Frontal cortex (tissue), 4 donors: ENCODE results near the gene C1orf146. TPM values are rescaled to one million over a fixed set of nuclear protein-coding genes. Genes with fewer than 3 reads are reported as not detected.
A peak's percentile ranks its signal among the peaks of the same experiment; 100 is the strongest.
"Not testable (repeated sequence)": the region's sequence is repeated elsewhere in the genome, so short reads cannot be mapped to it uniquely, and the experiment has no call there.

ENCODE experiments used
- DNase-seq, 2 donors: peaks; one replicate each; pipeline ENCODE4 v3.0.0; 2012; ENCODE audit warnings: low spot score in 2 of 2
- FAIRE-seq: peaks from 2 replicates; lab custom pipeline; 2012; peaks lifted over from hg19 to GRCh38; lab: Jason Lieb, UNC
- total RNA-seq: library from RNA; depleted of rRNA; stranded (reverse); fragments of >200 nt; gene quantifications from one replicate; pipeline ENCODE4 v1.2.3, GENCODE V29; 2014
- donor health status: control.
- donor health status: control.
- donor health status: control.

Gene C1orf146
- total RNA-seq, 1 donor from 2014 or later, result not detected

DNA sequence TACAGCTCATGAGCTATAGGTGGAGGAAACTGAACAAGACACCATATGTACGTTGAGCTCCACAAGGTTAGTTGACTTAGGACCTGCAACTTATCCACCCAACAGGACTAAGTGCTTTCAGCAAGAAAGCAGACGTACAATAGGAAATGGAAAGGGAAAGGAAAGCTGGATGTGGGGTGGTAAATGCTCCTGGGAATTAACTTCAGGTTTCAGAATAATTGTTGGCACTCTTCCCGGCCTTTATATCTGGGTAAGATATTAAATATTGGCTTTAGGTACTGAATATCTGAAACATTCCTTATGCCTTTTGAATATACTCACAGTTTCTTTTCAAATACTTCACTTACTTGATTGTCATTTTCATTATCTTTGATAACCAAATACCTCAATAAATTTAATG is 44.8 kb downstream of the C1orf146 start:
- DNase-seq (no peak), FAIRE-seq (no peak)

DNA sequence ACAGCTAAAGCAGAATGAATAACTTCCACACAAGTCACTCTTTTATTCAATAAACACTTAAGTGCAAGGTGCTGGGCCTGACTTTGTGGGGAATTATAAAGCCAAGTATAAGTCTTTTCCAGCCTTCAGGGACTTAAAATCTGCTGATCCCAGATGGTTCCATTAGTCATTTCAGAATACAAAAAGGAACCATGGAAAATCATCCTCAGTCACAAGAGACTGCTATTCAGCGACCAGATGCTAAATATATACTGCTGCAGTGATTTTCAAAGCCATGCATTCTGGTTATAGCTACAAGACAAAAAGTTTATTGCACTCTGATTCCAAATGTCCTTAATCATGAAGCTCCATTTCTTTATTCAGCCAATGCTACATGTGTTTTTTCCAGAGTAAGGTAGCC is 55.3 kb downstream of the C1orf146 start:
- DNase-seq, result no peak
- no peak for FAIRE-seq

DNA sequence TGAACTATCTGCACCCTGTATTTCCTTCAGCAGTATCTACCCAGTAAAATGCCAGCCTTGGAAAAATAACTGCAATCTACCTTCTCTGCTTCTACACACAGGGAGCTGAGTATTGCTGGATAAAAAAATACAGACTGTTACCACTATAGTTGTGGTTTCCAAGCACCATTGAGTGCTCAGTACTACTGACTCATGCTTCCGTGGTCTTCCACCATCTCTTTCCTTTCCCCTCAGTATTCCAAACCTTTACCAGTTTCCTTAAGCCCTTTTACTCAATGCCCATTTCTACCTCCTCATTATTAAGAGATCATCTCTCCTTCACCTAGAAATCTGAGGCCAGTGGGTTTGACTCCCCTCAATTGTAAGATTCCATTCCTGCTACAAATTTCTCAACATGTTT is 57.2 kb downstream of the C1orf146 start:
- DNase-seq (no peak), FAIRE-seq (no peak)

GRCh38 chr1:92276082-92276481 is 58.4 kb downstream of the C1orf146 start:
- FAIRE-seq, result no peak
- no peak for DNase-seq

DNA sequence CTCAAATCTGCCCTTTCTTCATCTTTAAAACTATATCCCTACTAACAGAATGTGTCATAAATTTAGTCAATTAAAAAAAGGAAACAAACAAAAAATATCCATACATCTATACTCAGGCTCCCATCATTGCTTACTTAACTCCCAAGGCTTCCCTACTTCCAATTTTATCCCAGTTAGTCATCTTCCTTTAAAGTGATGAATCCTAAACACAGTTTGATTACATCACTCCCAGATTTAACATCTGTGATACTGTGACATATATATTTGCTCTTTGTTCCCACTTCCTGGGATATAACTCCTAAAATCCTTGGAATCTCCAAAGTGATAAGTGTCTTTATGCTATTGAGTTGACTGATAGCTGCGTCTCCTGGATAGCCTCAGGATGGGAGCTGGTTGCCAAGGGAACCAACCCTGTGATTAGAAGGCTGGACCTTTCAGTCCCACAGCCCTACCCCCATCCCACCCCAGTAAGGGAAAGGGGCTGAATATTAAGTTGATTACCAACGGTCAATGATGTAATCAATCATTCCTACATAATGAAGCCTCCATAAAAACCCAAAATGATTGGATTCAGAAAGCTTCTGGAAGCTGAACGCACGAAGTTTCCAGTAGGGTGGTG is 59.5 kb downstream of the C1orf146 start:
- DNase-seq (no peak), FAIRE-seq (no peak)

DNA sequence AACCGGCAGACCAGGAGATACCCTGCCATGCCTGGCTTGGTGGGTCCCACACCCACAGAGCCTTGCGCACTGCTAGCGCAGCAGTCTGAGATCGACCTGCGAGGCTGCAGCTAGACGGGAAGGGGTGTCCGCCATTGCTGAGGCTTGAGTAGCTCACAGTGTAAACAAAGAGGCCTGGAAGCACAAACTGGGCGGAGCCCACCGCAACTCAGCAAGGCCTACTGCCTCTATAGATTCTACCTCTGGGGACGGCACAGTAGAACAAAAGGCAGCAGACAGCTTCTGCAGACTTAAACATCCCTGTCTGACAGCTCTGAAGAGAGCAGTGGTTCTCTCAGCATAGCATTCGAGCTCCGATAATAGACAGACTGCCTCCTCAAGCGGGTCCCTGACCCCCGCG is 62.1 kb downstream of the C1orf146 start:
- FAIRE-seq, DNase-seq: not testable (repeated sequence)

- FAIRE-seq, DNase-seq: not testable (repeated sequence)
These were observed 63.7 kb downstream of the C1orf146 start for GRCh38 chr1:92281411-92281810.

DNA sequence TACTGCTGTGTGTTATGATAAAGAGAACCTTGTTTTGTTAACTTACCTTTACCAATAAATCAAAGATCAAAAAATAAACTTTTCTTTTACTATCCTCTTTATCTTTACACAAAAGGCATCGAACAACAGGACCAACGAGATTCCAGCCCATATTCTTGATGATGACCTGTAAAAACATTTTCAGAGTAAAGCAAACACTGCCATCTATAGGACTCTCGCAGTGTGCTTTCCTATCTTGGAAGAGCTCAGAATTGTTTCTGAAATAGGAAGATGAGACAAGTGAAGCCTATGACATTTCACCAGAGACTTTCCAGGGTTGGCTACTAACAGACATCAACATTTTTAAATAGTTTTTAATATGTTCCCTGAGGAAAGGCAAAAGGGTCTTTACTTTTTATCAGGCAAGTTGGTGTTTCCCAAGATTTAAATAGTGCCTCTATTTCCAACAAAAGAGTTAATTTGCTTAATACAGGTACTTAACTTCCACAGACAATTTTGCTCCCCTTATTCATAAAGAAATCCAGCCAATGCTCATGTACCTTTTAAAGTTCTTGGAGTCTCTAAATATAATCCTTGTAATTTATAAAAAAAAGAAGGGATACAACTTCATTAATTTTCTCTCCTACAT is 73.8 kb downstream of the C1orf146 start:
- DNase-seq (peak in 1 of 2 donors; percentile 16), FAIRE-seq (peak; percentile 43)

Other genes starting within 250 kb of the C1orf146 start
- gene EPHX4, start 187.9 kb upstream of the C1orf146 start, total RNA-seq, result 4.1 TPM
- gene SETSIP, start 142.5 kb upstream of the C1orf146 start, total RNA-seq, result not detected
- 61.1 TPM for gene BTBD8, start 137.6 kb upstream of the C1orf146 start, total RNA-seq
- gene GLMN, start 81.1 kb downstream of the C1orf146 start, total RNA-seq, result 41.2 TPM
- 26.1 TPM for gene RPAP2, start 81.1 kb downstream of the C1orf146 start, total RNA-seq